ENCODE results near the gene NFAM1. TPM values are rescaled to one million over a fixed set of nuclear protein-coding genes. Genes with fewer than 3 reads are reported as not detected.

NFAM1 gene
- total and polyA plus RNA-seq, 3 donors from 2014 or later = 0.71 to 2.8 (median 1.2) TPM

DNA sequence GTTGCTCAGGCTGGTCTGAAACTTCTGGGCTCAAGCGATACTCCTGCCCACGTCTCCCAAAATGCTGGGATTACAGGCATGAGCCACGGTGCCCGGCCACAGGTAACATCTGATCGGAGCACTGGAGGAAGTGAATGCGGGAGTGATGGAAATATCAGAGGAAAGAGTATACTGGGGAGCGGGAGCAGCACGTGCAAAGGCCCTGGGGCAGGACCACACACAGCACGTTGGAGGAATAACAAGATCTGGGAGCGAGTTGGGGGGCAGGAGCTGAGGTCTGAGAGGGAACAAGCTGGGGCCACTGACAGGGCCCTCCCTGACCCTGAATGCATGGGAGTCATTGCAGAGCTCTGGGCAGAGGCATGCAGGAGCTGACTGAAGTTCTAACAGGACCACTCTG is 70.7 kb downstream of the NFAM1 start:
- WGBS, 2 donors = 93 to 95% methylated on average over 10 of the region's 10 CpGs
- Histone ChIP-seq H3K36me3 (ENCODE audit: low read depth, missing control alignments) (no peaks in the 10 kb centered on the region), H3K9me3 (no peaks in the 10 kb centered on the region), H3K27ac (no peak overlapping the region), H3K4me1 (peaks cover 12% of the 10 kb centered on the region), H3K4me3 (no peak overlapping the region), H3K27me3 (no peaks in the 10 kb centered on the region)
- TF ChIP-seq POLR2A (IDR thresholded peaks at IDR 0.05) (no peak), CTCF (IDR thresholded peaks at IDR 0.05) (no peak)
- intact Hi-C loops (cut with DNase I; ENCODE audit: low total_unique reads) = no loop called here
- no peak for DNase-seq

- no peak overlapping the region for H3K4me3 ChIP-seq
- no peaks in the 10 kb centered on the region for H3K9me3 ChIP-seq
- peaks cover 1% of the 10 kb centered on the region for H3K4me1 ChIP-seq
- no peak for DNase-seq
- WGBS, 2 donors = 96 to 98% methylated on average over 6 to 7 of the region's 7 CpGs
- intact Hi-C loops (cut with DNase I; ENCODE audit: low total_unique reads) = no loop called here
- H3K27me3 ChIP-seq = no peaks in the 10 kb centered on the region
- no peak overlapping the region for H3K27ac ChIP-seq
- TF ChIP-seq POLR2A (IDR thresholded peaks at IDR 0.05) = no peak
- TF ChIP-seq CTCF (IDR thresholded peaks at IDR 0.05) = no peak
- no peaks in the 10 kb centered on the region for H3K36me3 ChIP-seq (ENCODE audit: low read depth, missing control alignments)
Observed at GRCh38 chr22:42360348-42360747, 71.9 kb downstream of the NFAM1 start.

GRCh38 chr22:42358643-42359558 is 73.3 kb downstream of the NFAM1 start:
- DNase-seq = no peak
- no peaks in the 10 kb centered on the region for H3K4me1 ChIP-seq
- H3K36me3 ChIP-seq (ENCODE audit: low read depth, missing control alignments) = no peaks in the 10 kb centered on the region
- no peaks in the 10 kb centered on the region for H3K9me3 ChIP-seq
- no peak for TF ChIP-seq POLR2A (IDR thresholded peaks at IDR 0.05)
- no peak for TF ChIP-seq CTCF (IDR thresholded peaks at IDR 0.05)
- intact Hi-C loops (cut with DNase I; ENCODE audit: low total_unique reads) = no loop called here
- WGBS, 2 donors = 81 to 85% methylated on average over 8 to 16 of the region's 16 CpGs
- H3K27ac ChIP-seq = no peak overlapping the region
- H3K4me3 ChIP-seq = no peak overlapping the region
- no peaks in the 10 kb centered on the region for H3K27me3 ChIP-seq

- Histone ChIP-seq H3K27me3 (no peaks in the 10 kb centered on the region), H3K4me1 (no peaks in the 10 kb centered on the region), H3K4me3 (no peak overlapping the region), H3K9me3 (no peaks in the 10 kb centered on the region), H3K27ac (no peak overlapping the region), H3K36me3 (ENCODE audit: low read depth, missing control alignments) (no peaks in the 10 kb centered on the region)
- TF ChIP-seq POLR2A (IDR thresholded peaks at IDR 0.05) (no peak), CTCF (IDR thresholded peaks at IDR 0.05) (no peak)
- intact Hi-C loops (cut with DNase I; ENCODE audit: low total_unique reads) = no loop called here
- 83 to 100% methylated on average over 2 to 8 of the region's 8 CpGs for WGBS, 2 donors
- no peak for DNase-seq
Observed at GRCh38 chr22:42357634-42358296, 74.4 kb downstream of the NFAM1 start.
